Sciatic nerve (tissue), 1 donor: ENCODE measurements around the gene PPP1R7. TPM values are rescaled to one million over a fixed set of nuclear protein-coding genes. Genes with fewer than 3 reads are reported as not detected.

Experiments
- total RNA-seq: library from RNA; stranded (reverse); fragmentation: NEBNext Ultra II Directional; extraction: Animal tissue kit (Norgen Biotek cat#: 25700); gene quantifications from one replicate; pipeline ENCODE4 v1.2.1, GENCODE V29; 2021
- donor health status: DM: no; HTN: no; CAD: no.

Gene PPP1R7
- total RNA-seq, 1 donor from 2014 or later = 45.3 TPM

Other genes with a start within 250 kb of the PPP1R7 start
- 0.18 TPM for gene CROCC2, start 244.1 kb upstream of the PPP1R7 start, total RNA-seq
- 148 TPM for gene SNED1, start 151.8 kb upstream of the PPP1R7 start, total RNA-seq
- 33.5 TPM for gene MTERF4, start 48.2 kb upstream of the PPP1R7 start, total RNA-seq
- 7.0 TPM for gene PASK, start 995 bp upstream of the PPP1R7 start, total RNA-seq
- 3.8 TPM for gene ANO7, start 38.2 kb downstream of the PPP1R7 start, total RNA-seq
- 398 TPM for gene HDLBP, start 165.2 kb downstream of the PPP1R7 start, total RNA-seq
- gene SEPTIN2, start 165.5 kb downstream of the PPP1R7 start, total RNA-seq = 315 TPM
- 69.7 TPM for gene FARP2, start 205.8 kb downstream of the PPP1R7 start, total RNA-seq